ENCODE measurements around the gene ATF7IP.

Gene ATF7IP

DNA sequence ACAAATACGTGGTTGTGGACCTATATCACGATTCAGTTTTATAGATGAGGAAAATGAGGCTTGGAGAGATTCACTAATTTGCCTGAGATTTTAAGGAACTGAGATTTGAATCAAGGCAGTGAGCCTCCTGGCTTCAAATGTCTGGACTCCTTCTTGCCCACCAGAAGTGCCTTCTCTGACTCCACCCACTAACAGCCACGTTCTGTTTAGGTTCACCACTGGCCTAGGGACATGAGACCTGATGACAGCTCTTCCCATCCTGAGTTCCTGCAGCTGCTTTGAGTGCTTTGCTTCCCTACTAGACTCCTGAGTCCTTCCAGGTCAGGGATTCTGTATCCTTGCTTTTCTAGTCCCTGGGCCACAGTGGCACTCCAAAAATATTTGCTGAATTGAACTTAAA lies 145.1 kb downstream of the ATF7IP start:
- no peak for DNase-seq

DNA sequence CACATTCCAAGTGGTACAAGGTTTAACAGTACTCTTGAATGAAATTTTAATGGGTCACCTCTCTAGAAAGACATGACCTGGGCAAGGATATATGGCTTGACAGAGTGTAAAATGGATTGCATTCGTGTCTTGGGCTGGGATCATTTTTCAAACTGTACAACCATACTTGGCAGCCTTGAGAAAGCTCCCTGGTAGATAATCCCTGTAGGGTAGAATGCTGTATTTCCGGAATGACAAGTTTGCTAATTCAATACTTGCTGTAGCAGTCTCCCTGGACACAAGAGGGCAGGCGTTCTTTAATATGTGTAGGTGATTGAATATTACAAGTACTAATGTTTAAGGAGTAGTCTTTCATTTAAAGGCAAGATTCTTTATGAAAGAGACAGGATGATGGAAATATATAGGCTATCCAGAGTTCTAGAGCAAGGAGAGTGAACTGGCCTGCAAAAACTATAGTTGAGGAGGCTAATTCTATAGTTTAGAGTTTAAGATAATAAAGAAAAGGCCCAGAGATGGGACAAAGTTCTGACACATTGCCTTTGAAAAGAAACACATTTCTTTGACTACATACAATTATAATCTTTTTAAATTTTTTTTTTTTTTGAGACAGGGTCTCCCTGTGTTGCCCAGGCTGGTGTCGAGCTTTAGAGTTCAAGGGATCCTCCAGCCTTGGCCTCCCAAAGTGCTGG lies 148.8 kb downstream of the ATF7IP start:
- no peak for DNase-seq

DNA sequence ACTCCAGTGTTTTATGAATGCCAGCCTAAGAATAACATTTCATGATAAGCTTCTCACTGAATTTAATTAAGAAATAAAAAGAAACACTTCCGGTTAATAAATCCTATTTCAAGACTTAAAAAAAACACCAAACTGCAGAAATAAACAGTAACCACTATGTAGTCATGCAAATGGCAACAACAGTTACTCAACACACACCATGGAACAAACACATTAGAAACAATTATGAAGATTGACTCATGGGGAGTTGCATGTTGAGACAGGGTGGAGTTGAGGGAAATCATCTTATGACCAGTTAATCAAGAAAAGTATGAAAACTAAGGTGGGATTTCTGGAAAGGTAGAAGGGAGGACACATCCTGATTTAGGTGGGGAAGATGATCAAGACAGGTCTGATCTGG lies 149.5 kb downstream of the ATF7IP start:
- no peak for DNase-seq

DNA sequence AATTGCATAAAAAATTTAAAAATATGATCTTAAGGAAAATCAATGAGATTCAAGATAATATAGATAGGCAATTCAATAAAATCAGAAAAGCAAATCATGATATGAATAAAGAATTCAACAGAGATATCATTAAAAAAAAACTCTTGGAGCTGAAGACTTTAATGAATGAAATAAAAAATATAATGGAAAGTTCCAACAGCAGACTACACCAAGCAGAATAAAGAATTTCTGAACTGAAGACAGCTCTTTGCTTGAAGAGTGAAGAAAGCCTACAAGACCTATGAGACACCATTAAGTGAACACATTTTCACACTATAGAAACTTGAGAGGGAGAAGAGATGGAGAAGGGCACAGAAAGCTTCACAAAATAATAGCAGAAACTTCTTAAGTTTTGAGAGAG lies 156.3 kb downstream of the ATF7IP start:
- DNase-seq, result no peak

DNA sequence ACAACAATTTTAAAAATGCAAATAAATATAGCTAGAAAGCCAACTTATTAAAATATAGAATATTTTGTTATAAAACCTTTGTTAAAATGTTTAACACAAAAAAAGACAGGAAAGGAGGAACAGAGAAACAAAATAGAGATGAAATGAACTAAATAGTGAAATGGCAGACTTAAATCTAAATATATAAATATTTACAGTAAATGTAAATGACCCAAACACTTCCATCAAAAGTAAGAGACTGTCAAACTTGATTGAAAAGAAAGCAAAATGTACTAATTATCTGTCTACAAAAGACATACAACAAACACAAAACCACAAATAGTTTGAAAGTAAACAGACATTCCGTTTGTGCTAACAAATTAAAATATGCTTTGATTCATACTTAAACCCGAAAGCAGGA lies 160.5 kb downstream of the ATF7IP start:
- no peak for DNase-seq

DNA sequence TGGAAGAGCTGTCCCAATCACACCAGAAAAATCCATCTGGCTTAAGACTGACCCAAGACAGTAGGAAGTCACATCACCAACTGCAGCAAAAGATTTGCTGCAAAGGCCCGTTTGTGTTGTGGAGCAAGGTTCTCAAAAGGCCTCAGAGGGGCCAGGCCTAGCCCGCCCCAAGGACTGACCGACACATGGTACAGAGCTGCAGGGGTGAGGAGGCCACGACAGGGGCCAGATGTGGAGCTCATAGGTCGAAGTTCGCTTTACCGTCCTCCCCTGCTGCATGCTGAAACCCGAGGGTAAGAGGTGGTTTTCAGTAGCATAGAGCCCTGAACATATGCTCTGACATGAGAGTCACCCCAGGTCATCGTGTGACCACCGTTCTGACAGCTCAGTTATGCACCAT lies 166.7 kb downstream of the ATF7IP start:
- no peak for DNase-seq

DNA sequence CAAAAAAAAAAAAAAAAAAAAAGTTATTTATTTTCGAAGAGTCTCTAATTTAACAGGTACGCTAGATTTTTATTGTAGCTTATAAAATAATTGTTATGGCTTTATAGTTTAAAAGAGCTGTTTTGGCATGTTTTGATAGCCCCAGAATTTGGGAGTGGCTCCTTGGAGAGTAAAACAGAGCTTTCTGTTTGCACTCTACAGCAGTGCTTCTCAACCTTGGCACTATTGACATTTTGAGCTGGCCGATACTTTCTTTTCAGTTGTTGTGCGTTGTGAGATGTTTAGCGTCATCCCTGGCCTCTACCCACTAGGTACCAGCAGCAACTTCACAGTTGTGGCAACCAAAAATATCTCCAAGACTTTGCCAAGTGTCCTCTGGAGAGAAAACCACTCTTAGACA lies 171.6 kb downstream of the ATF7IP start:
- DNase-seq, result no peak

DNA sequence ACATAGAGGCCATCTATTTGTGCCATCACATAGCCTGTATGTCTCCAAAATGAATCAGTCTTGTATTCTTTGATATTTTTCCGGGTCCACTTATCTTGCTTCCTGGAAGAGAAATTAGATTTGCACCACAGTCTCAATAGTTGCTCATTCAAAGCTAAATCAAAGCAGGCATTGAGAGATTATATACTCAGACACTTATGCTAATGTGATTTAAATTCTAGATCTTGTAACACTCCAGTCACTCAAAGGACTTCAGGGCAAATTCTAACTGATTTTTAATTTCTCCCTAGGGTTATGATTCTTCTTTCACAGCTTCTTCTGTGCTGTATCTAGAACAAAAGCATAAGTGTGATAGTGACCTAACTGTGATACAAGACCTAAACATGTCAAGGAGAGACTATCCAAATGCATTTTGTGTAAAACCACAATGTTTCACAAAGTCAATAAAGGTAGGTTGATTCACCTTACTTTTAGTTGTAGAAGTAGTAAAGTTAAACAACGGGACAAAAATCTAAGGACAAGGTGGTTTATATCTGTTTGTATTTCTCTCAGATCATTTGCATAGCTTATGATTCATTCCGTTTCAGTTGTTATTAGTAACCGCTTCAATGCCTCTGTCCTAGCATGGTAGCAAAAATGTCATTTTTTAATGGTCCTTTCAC lies 175.4 kb downstream of the ATF7IP start:
- DNase-seq, result no peak

DNA sequence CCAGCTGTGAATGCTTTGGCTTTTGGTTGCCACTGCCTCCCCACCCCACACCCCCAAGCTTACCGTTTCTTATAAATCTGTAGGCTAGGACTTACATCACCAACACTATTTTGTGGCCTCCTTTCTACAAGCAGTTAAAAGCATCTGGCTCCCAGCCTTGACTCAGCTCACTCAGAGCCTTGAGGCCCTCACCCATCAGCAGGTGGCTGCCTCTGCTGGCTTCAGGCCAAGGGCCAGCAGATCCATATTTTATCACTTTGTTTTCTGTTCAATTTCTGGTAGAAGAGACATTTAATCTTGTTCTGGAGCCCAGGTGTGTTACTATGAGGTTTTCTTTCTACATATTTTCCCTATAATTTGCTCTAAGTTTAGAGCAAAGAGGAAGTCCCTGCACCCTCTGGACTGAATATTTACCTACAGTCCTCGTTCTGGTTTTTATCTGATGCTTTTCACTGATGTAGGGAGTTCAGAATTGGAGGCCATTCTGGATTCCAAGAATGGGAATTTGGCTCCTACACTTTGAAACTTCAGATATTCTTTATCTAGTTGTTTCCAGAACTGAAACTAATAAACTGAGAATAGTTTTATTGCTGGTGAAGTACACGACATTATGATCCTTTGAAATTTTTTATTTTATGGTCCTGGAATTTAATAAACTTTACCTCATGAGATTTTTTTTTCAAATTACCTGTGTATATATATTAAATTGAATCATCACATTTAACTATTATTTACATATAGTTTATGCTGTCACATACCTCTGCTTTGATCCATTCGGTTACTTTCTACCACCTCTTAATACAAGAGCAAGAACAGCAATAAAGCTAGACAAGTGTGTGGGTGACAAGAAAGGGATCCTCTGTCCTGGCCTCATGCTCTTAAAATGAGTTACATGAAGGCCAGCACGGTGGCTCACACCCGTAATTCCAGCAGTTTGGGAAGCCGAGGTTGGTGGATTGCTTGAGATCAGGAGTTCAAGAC lies 180.0 kb downstream of the ATF7IP start:
- no peak for DNase-seq

DNA sequence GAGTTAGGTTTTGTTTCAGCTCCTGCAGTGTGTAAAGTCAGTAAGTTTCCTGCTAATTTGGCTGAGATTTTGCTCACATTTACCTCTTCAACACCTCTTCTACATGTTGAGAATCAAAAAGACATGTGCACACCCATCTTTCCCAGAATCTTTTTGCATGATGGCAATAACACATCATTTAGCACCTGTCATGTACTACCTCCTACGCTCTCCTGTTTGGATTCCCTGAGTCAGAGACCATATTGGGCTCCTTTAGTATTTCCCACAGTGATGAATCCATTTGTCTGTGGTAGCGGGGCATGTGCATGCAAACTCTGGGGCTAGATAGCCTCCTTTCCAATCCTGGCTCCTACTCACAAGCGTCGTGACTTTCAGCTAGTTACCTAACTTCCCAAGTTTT lies 182.1 kb downstream of the ATF7IP start:
- DNase-seq, result no peak

DNA sequence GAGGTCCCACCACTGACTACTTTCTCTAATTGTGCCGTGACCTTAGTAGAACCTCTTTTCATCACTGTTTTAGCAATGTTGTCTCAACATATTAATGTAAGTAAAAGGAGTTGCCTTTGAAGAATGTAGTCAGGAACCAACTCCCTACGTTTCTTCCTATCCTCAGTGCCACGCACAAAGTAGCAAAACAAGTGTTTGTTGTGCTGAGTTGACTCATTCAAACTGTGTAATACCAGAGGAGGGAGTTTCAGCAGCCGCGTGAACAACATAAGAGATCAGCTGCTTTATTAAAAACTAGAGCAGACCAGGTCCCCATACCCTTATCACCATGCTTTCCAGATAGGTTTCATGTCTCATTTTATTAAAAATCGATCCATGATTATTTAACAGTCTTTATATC lies 183.1 kb downstream of the ATF7IP start:
- DNase-seq, result no peak
